ENCODE results near the gene TIMM50. TPM values are rescaled to one million over a fixed set of nuclear protein-coding genes. Genes with fewer than 3 reads are reported as not detected.
A peak's percentile ranks its signal among the peaks of the same experiment; 100 is the strongest.

The TIMM50 gene
- total RNA-seq, 1 donor from 2014 or later, result 39.9 TPM

DNA sequence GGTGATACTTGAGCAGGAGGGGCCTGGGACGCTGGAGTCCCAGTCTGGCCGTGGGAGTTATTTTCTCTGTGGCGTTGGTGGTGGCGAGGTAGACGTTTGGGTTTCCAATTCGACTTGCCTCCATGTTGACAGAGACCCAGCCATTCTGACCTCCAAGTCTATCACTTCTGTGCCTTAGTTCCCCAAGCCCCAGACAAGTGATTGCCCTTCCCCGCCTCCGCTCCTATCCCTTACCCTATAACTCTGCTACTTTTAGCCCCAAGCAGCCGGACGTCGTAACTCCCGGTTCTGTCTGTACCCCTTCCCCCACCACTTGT, 549 bp downstream of the TIMM50 start:
- TF ChIP-seq EZH2 (IDR thresholded peaks at IDR 0.05) (no peak), EZH2phosphoT487 (IDR thresholded peaks at IDR 0.05) (no peak)
- no peaks in the 10 kb centered on the region for H3K9me3 Mint-ChIP-seq
- Histone ChIP-seq H3F3A (ENCODE audit: low read depth) (peaks cover 25% of the 10 kb centered on the region), H3K27me3 (no peaks in the 10 kb centered on the region), H2AFZ (replicated peaks) (peak overlapping the region; percentile 82), H3K27ac (peak overlapping the region; percentile 34), H3K36me3 (no peaks in the 10 kb centered on the region), H3K79me2 (ENCODE audit: low read depth) (peaks cover 26% of the 10 kb centered on the region), H4K20me1 (ENCODE audit: low read depth) (peaks cover 6% of the 10 kb centered on the region), H3K4me2 (peak overlapping the region; percentile 95), H3K9ac (peak overlapping the region; percentile 97), H3K9me3 (ENCODE audit: low read depth) (no peaks in the 10 kb centered on the region), H3K4me1 (peaks cover 16% of the 10 kb centered on the region), H3K4me3 (peak overlapping the region; percentile 99)
- H3K4me1 Mint-ChIP-seq, result peaks cover 26% of the 10 kb centered on the region
- H3K36me3 Mint-ChIP-seq, result peaks cover 6% of the 10 kb centered on the region
- H3K4me3 Mint-ChIP-seq, result peak overlapping the region; percentile 91
- H3K27ac Mint-ChIP-seq, result peak overlapping the region; percentile 42
- no peak for DNase-seq (ENCODE audit: low spot score)
- H3K27me3 Mint-ChIP-seq (ENCODE audit: insufficient read depth, low read depth), result no peaks in the 10 kb centered on the region

DNA sequence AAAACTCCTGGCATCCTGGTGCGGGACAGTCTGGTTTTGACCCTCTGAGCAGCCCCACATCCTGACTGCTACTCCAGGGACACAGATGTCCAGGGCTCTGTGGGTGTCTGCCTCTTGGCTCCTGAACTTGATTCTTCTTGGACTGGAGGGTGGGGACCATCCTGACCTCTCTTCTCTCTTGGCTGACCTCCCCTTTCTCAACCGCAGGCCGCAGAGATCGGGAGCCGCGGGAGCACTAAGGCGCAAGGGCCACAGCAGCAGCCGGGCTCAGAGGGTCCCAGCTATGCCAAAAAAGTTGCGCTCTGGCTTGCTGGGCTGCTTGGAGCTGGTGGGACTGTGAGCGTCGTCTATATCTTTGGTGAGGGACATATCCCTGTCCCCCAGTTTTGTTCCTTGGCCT, 1.0 kb downstream of the TIMM50 start:
- Histone ChIP-seq H3K4me3 (peak overlapping the region; percentile 99), H3K27me3 (no peaks in the 10 kb centered on the region), H3K9me3 (ENCODE audit: low read depth) (no peaks in the 10 kb centered on the region), H3F3A (ENCODE audit: low read depth) (peaks cover 25% of the 10 kb centered on the region), H3K4me2 (peak overlapping the region; percentile 95), H3K4me1 (peaks cover 16% of the 10 kb centered on the region), H3K36me3 (no peaks in the 10 kb centered on the region), H4K20me1 (ENCODE audit: low read depth) (peaks cover 6% of the 10 kb centered on the region), H3K79me2 (ENCODE audit: low read depth) (peaks cover 26% of the 10 kb centered on the region), H3K9ac (peak overlapping the region; percentile 97), H2AFZ (replicated peaks) (no peak overlapping the region), H3K27ac (no peak overlapping the region)
- DNase-seq (ENCODE audit: low spot score), result no peak
- TF ChIP-seq EZH2phosphoT487 (IDR thresholded peaks at IDR 0.05) (no peak), EZH2 (IDR thresholded peaks at IDR 0.05) (no peak)
- TF ChIP-seq, protein P1, sequence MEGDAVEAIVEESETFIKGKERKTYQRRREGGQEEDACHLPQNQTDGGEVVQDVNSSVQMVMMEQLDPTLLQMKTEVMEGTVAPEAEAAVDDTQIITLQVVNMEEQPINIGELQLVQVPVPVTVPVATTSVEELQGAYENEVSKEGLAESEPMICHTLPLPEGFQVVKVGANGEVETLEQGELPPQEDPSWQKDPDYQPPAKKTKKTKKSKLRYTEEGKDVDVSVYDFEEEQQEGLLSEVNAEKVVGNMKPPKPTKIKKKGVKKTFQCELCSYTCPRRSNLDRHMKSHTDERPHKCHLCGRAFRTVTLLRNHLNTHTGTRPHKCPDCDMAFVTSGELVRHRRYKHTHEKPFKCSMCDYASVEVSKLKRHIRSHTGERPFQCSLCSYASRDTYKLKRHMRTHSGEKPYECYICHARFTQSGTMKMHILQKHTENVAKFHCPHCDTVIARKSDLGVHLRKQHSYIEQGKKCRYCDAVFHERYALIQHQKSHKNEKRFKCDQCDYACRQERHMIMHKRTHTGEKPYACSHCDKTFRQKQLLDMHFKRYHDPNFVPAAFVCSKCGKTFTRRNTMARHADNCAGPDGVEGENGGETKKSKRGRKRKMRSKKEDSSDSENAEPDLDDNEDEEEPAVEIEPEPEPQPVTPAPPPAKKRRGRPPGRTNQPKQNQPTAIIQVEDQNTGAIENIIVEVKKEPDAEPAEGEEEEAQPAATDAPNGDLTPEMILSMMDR (IDR thresholded peaks at IDR 0.05), result no peak
- Mint-ChIP-seq H3K9me3 (no peaks in the 10 kb centered on the region), H3K27me3 (ENCODE audit: insufficient read depth, low read depth) (peaks cover 2% of the 10 kb centered on the region), H3K27ac (peak overlapping the region; percentile 85), H3K4me1 (peaks cover 28% of the 10 kb centered on the region), H3K4me3 (peak overlapping the region; percentile 91), H3K36me3 (peaks cover 6% of the 10 kb centered on the region)

DNA sequence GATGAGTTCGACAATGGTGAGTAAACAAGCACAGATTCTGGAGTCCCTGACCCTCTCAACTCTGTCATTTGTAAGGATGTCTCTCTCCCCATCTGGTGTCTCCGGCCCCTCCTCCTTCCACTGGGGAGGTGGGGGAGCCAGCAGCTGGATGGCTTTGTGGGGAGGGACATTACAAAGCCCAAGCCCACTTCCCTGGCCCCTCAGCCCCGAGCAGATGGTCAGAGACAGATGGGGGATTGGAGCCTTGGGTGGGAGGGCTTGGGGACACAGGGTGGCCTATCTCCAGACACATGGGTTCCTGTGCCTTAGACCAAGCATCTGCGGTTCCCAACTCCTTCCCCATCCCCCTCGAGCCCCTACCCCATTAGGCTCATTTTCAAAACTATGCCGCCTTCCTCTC, 2.5 kb downstream of the TIMM50 start:
- peaks cover 12% of the 10 kb centered on the region for H3K36me3 Mint-ChIP-seq
- Histone ChIP-seq H3K27me3 (no peaks in the 10 kb centered on the region), H3K4me1 (peaks cover 16% of the 10 kb centered on the region), H2AFZ (replicated peaks) (no peak overlapping the region), H3F3A (ENCODE audit: low read depth) (peaks cover 19% of the 10 kb centered on the region), H3K4me2 (no peak overlapping the region), H3K27ac (no peak overlapping the region), H3K79me2 (ENCODE audit: low read depth) (peaks cover 26% of the 10 kb centered on the region), H3K9me3 (ENCODE audit: low read depth) (no peaks in the 10 kb centered on the region), H3K9ac (no peak overlapping the region), H3K4me3 (no peak overlapping the region), H3K36me3 (no peaks in the 10 kb centered on the region), H4K20me1 (ENCODE audit: low read depth) (peaks cover 6% of the 10 kb centered on the region)
- TF ChIP-seq EZH2phosphoT487 (IDR thresholded peaks at IDR 0.05), result no peak
- TF ChIP-seq, protein P1 (IDR thresholded peaks at IDR 0.05), result no peak
- TF ChIP-seq EZH2 (IDR thresholded peaks at IDR 0.05), result no peak
- H3K4me3 Mint-ChIP-seq, result peak overlapping the region; percentile 91
- H3K27me3 Mint-ChIP-seq (ENCODE audit: insufficient read depth, low read depth), result peaks cover 2% of the 10 kb centered on the region
- H3K27ac Mint-ChIP-seq, result no peak overlapping the region
- DNase-seq (ENCODE audit: low spot score), result no peak
- H3K4me1 Mint-ChIP-seq, result peaks cover 29% of the 10 kb centered on the region
- H3K9me3 Mint-ChIP-seq, result no peaks in the 10 kb centered on the region

DNA sequence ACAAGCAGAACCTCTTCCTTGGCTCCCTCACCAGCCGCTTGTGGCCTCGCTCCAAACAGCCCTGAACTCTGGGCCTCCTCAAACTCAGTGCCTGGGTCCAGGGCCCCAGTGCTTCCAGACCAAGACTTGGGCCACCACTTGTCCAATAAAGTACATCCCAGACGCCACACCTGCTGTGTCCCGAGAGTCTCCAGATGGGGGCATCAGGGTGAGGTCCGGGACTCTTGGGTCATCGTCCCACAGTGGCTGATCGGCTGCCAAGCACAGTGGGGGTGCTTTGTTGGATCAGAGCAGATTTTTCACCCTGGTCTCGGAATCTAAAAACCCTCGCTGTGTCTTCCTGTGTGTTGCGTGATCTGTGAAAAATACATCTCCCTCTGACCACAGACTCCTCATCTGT, 9.1 kb downstream of the TIMM50 start:
- no peaks in the 10 kb centered on the region for H3K27me3 ChIP-seq
- Mint-ChIP-seq H3K27ac (no peak overlapping the region), H3K36me3 (peaks cover 21% of the 10 kb centered on the region), H3K4me3 (no peak overlapping the region), H3K27me3 (ENCODE audit: insufficient read depth, low read depth) (peaks cover 7% of the 10 kb centered on the region), H3K4me1 (peaks cover 3% of the 10 kb centered on the region), H3K9me3 (no peaks in the 10 kb centered on the region)
- no peaks in the 10 kb centered on the region for H3K79me2 ChIP-seq (ENCODE audit: low read depth)
- TF ChIP-seq EZH2 (IDR thresholded peaks at IDR 0.05) (no peak), EZH2phosphoT487 (IDR thresholded peaks at IDR 0.05) (no peak)
- TF ChIP-seq, protein P1 (IDR thresholded peaks at IDR 0.05), result no peak
- no peaks in the 10 kb centered on the region for H3K9me3 ChIP-seq (ENCODE audit: low read depth)
- no peak overlapping the region for H2AFZ ChIP-seq (replicated peaks)
- H3K36me3 ChIP-seq, result no peaks in the 10 kb centered on the region
- no peak overlapping the region for H3K4me2 ChIP-seq
- H3K9ac ChIP-seq, result no peak overlapping the region
- peaks cover 10% of the 10 kb centered on the region for H3F3A ChIP-seq (ENCODE audit: low read depth)
- H4K20me1 ChIP-seq (ENCODE audit: low read depth), result no peaks in the 10 kb centered on the region
- no peak overlapping the region for H3K4me3 ChIP-seq
- DNase-seq (ENCODE audit: low spot score), result no peak
- no peak overlapping the region for H3K27ac ChIP-seq
- H3K4me1 ChIP-seq, result no peaks in the 10 kb centered on the region

All from neural progenitor cell (in vitro differentiated cells).